Central memory CD4-positive, alpha-beta T cell (primary cell): Measurements from ENCODE around the gene ERMARD.
A peak's percentile ranks its signal among the peaks of the same experiment; 100 is the strongest.

Experiments used
- DNase-seq: peaks from one replicate; pipeline ENCODE4 v3.0.0; 2022
- total RNA-seq, 3 experiments: gene quantifications; one replicate each; lab custom pipeline; 2026; lab: John Stamatoyannopoulos, UW

Gene ERMARD
- total RNA-seq = 22.5 to 47.5 (median 26.9) reads per million in 3 experiments

GRCh38 chr6:169751242-169752073 is at the start of gene ERMARD, which contains the start of gene DYNLT2:
TSS of gene ERMARD (plus strand) at chr6:169751622. CDS start at chr6:169751658, 36 bp downstream.
TSS of gene DYNLT2 (minus strand) at chr6:169751572. CDS start at chr6:169751458, 114 bp downstream.
- peak; percentile 94 for DNase-seq

GRCh38 chr6:169701954-169702839 is 49.2 kb upstream of the ERMARD start, which contains the start of the genes C6orf120 and WDR27:
TSS of gene C6orf120 (plus strand) at chr6:169702126. CDS start at chr6:169702460, 334 bp downstream.
TSS of gene WDR27 (minus strand) at chr6:169702029. CDS start at chr6:169689005, 13,024 bp downstream.
- DNase-seq = peak; percentile 95

DNA sequence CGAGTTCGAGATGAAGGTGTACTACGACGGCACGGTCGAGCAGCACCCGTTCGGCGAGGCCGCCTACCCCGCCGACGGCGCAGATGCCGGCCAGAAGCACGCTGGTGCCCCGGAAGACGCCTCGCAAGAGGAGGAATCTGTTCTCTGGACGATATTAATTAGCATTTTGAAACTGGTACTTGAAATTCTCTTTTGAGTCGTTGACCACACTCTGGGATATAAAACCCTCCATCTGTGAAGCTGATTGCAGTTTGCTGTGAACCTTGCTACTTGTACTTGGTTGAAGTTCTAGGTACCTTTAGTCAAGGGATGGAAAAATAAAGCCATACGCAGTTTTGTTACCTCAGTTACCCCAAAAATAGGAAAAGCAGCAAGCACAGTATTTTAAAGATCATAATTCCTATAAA is 48.6 kb upstream of the ERMARD start:
- DNase-seq = no peak

- DNase-seq = no peak
Measured at GRCh38 chr6:169707772-169708171, 43.6 kb upstream of the ERMARD start.

GRCh38 chr6:169709293-169709692 is 42.1 kb upstream of the ERMARD start:
- DNase-seq = no peak

DNA sequence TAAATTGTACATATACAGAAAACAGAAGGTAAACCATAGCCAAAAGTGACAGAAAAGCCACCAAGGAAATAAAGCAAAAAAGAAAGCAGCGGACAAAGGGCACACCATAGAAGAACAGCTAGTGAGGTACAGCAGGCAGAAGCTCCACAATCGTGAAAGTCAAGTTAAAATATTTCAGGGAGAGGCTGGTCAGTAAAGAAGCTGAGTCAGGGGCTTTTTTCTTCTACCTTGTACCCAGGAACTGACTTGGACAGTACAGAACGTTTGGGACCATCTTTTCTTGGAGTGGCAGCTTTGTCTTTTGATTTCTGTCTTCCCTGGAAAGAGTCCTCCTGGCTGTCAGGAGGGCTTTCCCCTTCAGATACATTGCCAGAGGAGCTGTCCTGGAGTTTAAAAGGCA is 41.4 kb upstream of the ERMARD start:
- no peak for DNase-seq

- DNase-seq = no peak
Measured at GRCh38 chr6:169714178-169714577, 37.2 kb upstream of the ERMARD start.

GRCh38 chr6:169714595-169714994 is 36.8 kb upstream of the ERMARD start:
- no peak for DNase-seq

GRCh38 chr6:169719117-169719516 is 32.3 kb upstream of the ERMARD start:
- no peak for DNase-seq

GRCh38 chr6:169720207-169720855 is 31.1 kb upstream of the ERMARD start:
- DNase-seq = no peak

- DNase-seq = peak; percentile 45
Measured at GRCh38 chr6:169722362-169723199, 28.8 kb upstream of the ERMARD start.

- peak; percentile 69 for DNase-seq
Measured at GRCh38 chr6:169723200-169723909, 28.1 kb upstream of the ERMARD start.

GRCh38 chr6:169723991-169724493 is 27.4 kb upstream of the ERMARD start:
- peak; percentile 35 for DNase-seq

DNA sequence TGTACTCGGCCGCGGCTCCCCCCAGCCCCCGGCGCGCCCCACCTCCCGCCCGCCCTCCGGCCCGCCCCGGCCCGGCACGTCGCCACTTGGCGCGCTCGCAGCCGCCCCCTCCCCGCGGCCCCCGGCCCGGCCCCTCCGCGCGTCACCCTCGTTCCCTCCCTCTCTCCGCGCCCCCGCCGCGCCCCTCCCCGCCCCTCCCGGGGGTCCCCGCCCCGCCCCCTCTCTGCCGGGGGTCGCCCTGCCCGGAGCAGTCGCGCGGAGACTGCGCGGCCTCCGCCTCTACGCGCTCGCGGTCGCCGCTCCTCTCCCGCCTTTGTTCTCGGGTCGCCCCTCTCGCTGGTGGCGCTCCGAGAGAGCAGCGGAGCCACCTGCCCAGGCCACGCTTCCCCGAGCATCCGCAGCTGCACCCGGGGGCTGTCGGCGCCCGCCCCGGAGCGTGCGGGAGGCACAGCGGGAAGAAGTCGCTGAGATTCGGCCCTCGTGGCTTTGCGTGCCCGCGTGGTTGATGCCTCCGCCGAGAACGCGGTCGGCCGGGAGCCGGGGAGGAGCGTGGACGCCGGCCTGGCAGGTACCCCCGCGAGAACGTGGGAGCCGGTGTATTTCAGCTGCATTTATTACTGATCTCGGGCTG is 26.8 kb upstream of the ERMARD start, which contains the start of gene PHF10:
Gene PHF10, minus strand, starts transcription at position 7 of the 631 bp plus-strand sequence. CDS start 569 bp downstream, outside the sequence.
- DNase-seq = peak; percentile 60

GRCh38 chr6:169725125-169726048 is 26.0 kb upstream of the ERMARD start:
- no peak for DNase-seq

- no peak for DNase-seq
Measured at GRCh38 chr6:169726049-169726400, 25.4 kb upstream of the ERMARD start.

DNA sequence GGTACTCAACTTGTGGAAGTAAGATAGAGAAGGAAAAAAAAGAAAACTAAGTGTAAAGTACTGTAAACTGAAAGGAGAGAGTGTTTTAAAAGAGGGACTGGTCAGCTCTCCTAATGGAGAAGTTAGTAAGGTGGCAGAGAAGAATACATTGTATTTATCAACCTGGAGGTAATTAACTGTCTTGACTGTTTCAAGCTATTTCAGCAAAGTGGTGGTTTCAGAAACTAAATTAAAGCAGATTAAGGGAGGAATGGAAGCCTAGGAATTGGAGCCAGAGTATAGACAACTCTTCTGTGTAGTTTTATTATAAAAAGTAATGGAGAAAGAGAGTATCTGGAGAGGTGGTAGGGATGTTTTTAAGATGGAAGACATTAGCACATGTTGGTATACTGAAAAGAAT is 24.5 kb upstream of the ERMARD start:
- DNase-seq = no peak

- DNase-seq = no peak
Measured at GRCh38 chr6:169729961-169730360, 21.5 kb upstream of the ERMARD start.
